ENCODE measurements around the gene SULT1A3.

- TF ChIP-seq, protein P1, sequence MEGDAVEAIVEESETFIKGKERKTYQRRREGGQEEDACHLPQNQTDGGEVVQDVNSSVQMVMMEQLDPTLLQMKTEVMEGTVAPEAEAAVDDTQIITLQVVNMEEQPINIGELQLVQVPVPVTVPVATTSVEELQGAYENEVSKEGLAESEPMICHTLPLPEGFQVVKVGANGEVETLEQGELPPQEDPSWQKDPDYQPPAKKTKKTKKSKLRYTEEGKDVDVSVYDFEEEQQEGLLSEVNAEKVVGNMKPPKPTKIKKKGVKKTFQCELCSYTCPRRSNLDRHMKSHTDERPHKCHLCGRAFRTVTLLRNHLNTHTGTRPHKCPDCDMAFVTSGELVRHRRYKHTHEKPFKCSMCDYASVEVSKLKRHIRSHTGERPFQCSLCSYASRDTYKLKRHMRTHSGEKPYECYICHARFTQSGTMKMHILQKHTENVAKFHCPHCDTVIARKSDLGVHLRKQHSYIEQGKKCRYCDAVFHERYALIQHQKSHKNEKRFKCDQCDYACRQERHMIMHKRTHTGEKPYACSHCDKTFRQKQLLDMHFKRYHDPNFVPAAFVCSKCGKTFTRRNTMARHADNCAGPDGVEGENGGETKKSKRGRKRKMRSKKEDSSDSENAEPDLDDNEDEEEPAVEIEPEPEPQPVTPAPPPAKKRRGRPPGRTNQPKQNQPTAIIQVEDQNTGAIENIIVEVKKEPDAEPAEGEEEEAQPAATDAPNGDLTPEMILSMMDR (IDR thresholded peaks at IDR 0.05), result no peak
- TF ChIP-seq POLR2A (IDR thresholded peaks at IDR 0.05), result no peak
Observed at GRCh38 chr16:30155188-30155587, 43.9 kb upstream of the SULT1A3 start.
